GM23338 (cell line): Measurements from ENCODE around the gene TAF6L. TPM values are rescaled to one million over a fixed set of nuclear protein-coding genes. Genes with fewer than 3 reads are reported as not detected.

Source experiments
- ATAC-seq: fragments of 200-7000 bp; cut with Tn5 transposase; 3 replicates; pipeline ENCODE4 v1.9.1; 2020
- DNase-seq: peaks from one replicate; pipeline ENCODE4 v3.0.0-alpha.2; 2015; ENCODE audit warnings: low spot score
- H2AFZ ChIP-seq: fragments of 200-600 bp; sonication (generic); 2 replicates; pipeline ENCODE4 v1.8.0; 2016; ENCODE audit warnings: antibody characterized with exemption, mild to moderate bottlenecking, moderate library complexity
- H3F3A ChIP-seq: fragments of 200-600 bp; sonication (generic); replicated peaks from 2 replicates; pipeline ENCODE4 v1.8.0; 2017; ENCODE audit warnings: antibody characterized with exemption, mixed run types, low read depth
- H3K27ac ChIP-seq: fragments of 200-600 bp; sonication (generic); 2 replicates; pipeline ENCODE4 v1.6.1; 2016; ENCODE audit warnings: low read depth
- H3K27me3 ChIP-seq: fragments of 200-600 bp; sonication (generic); 2 replicates; pipeline ENCODE4 v1.8.0; 2016; ENCODE audit warnings: mild to moderate bottlenecking, mixed run types, moderate library complexity; ENCODE audit not compliant: insufficient read depth
- H3K36me3 ChIP-seq: fragments of 200-600 bp; sonication (generic); 2 replicates; pipeline ENCODE4 v1.8.0; 2016; ENCODE audit warnings: mild to moderate bottlenecking; ENCODE audit not compliant: insufficient read depth
- H3K4me1 ChIP-seq: fragments of 200-600 bp; sonication (generic); 2 replicates; pipeline ENCODE4 v1.8.0; 2016; ENCODE audit warnings: mild to moderate bottlenecking, moderate library complexity; ENCODE audit not compliant: insufficient read depth
- H3K4me2 ChIP-seq: fragments of 200-600 bp; sonication (generic); 2 replicates; pipeline ENCODE4 v1.7.1; 2017; ENCODE audit warnings: mixed run types
- H3K4me3 ChIP-seq: fragments of 200-600 bp; sonication (generic); 2 replicates; pipeline ENCODE4 v1.6.1; 2016; ENCODE audit warnings: mixed run types
- H3K79me2 ChIP-seq: fragments of 200-600 bp; sonication (generic); replicated peaks from 2 replicates; pipeline ENCODE4 v1.8.0; 2017; ENCODE audit warnings: mild to moderate bottlenecking; ENCODE audit not compliant: insufficient read depth
- H3K9me2 ChIP-seq: fragments of 200-600 bp; sonication (generic); 2 replicates; pipeline ENCODE4 v1.8.0; 2017; ENCODE audit not compliant: insufficient read depth
- H4K20me1 ChIP-seq: fragments of 200-600 bp; sonication (generic); replicated peaks from 2 replicates; pipeline ENCODE4 v1.8.0; 2017; ENCODE audit warnings: mild to moderate bottlenecking; ENCODE audit not compliant: insufficient read depth
- H3K27ac Mint-ChIP-seq: 2 replicates; pipeline ENCODE4 v1.8.0; 2020; ENCODE audit warnings: inconsistent platforms, mild to moderate bottlenecking, moderate library complexity, mixed read lengths
- H3K27me3 Mint-ChIP-seq: 3 replicates; pipeline ENCODE4 v1.8.0; 2022; ENCODE audit warnings: low read depth, mild to moderate bottlenecking, moderate library complexity, mixed read lengths, inconsistent platforms; ENCODE audit not compliant: insufficient read depth, poor library complexity
- H3K36me3 Mint-ChIP-seq: 3 replicates; pipeline ENCODE4 v1.8.0; 2021; ENCODE audit warnings: low read depth, mild to moderate bottlenecking, inconsistent platforms, moderate library complexity, mixed read lengths
- H3K4me1 Mint-ChIP-seq: 3 replicates; pipeline ENCODE4 v1.8.0; 2020; ENCODE audit warnings: mild to moderate bottlenecking, inconsistent platforms, mixed read lengths
- H3K4me3 Mint-ChIP-seq: 3 replicates; pipeline ENCODE4 v1.8.0; 2021; ENCODE audit warnings: moderate library complexity, mild to moderate bottlenecking, inconsistent platforms, mixed read lengths
- H3K9me3 Mint-ChIP-seq: 3 replicates; pipeline ENCODE4 v1.8.0; 2020; ENCODE audit warnings: moderate library complexity, mild to moderate bottlenecking, inconsistent platforms, mixed read lengths
- EZH2 ChIP-seq: fragments of 200-600 bp; sonication (generic); IDR thresholded peaks from one replicate; pipeline ENCODE4 v1.8.0; 2017; ENCODE audit warnings: antibody characterized with exemption, mild to moderate bottlenecking, low read depth; ENCODE audit not compliant: unreplicated experiment
- EZH2phosphoT487 ChIP-seq: fragments of 200-600 bp; sonication (generic); IDR thresholded peaks from one replicate; pipeline ENCODE4 v1.8.1; 2018; ENCODE audit warnings: antibody characterized with exemption; ENCODE audit not compliant: unreplicated experiment
- JUNB ChIP-seq: IDR thresholded peaks from one replicate; pipeline ENCODE4 v1.6.1; 2016; ENCODE audit warnings: antibody characterized with exemption; ENCODE audit not compliant: unreplicated experiment
- NANOG ChIP-seq: IDR thresholded peaks from 2 replicates; pipeline ENCODE4 v1.6.1; 2016; ENCODE audit warnings: antibody characterized with exemption, borderline replicate concordance
- POLR2AphosphoS5 ChIP-seq: IDR thresholded peaks from 2 replicates; pipeline ENCODE4 v1.6.1; 2016; ENCODE audit warnings: antibody characterized with exemption, low read depth
- STAT1 ChIP-seq: IDR thresholded peaks from one replicate; pipeline ENCODE4 v1.6.1; 2016; ENCODE audit warnings: antibody characterized with exemption; ENCODE audit not compliant: unreplicated experiment
- ZNF114 ChIP-seq: fragments of 250-450 bp; sonication (Bioruptor Pico); IDR thresholded peaks from 2 replicates; pipeline ENCODE4 v1.5.0; 2020; ENCODE audit warnings: mild to moderate bottlenecking, moderate library complexity
- ZNF331 ChIP-seq: fragments of 250-450 bp; sonication (Bioruptor Pico); IDR thresholded peaks from 2 replicates; pipeline ENCODE4 v1.5.0; 2020; ENCODE audit warnings: low read depth, mild to moderate bottlenecking, moderate library complexity
- ZNF462 ChIP-seq: fragments of 250-450 bp; sonication (Bioruptor Pico); IDR thresholded peaks from 2 replicates; pipeline ENCODE4 v1.5.0; 2020; ENCODE audit warnings: mild to moderate bottlenecking, moderate library complexity
- polyA plus RNA-seq: library from polyadenylated mRNA; unstranded; fragments of >200 nt; fragmentation: Nextera tagmentation; extraction: Ambion mirVana; gene quantifications from 2 replicates; pipeline ENCODE4 v1.2.1, GENCODE V29; 2016
- total RNA-seq: library from RNA; depleted of rRNA; stranded (reverse); fragments of >200 nt; shearing (Covaris generic); gene quantifications from 2 replicates; pipeline ENCODE4 v1.2.3, GENCODE V29; 2014
- TF ChIP-seq, protein P1 (sequence below): IDR thresholded peaks from 2 replicates; pipeline ENCODE4 v1.6.1; 2016; ENCODE audit warnings: antibody characterized with exemption
- TF ChIP-seq, protein P2 (sequence below), 2 experiments: fragments of 200-600 bp in 1 of 2; sonication (generic) in 1 of 2; conservative IDR thresholded peaks; 2 replicates each; pipeline versions ENCODE4 v1.5.1 to v1.6.1; 2016 to 2017; ENCODE audit warnings: antibody characterized with exemption in 2 of 2, low read depth in 2 of 2, mild to moderate bottlenecking in 2 of 2, moderate library complexity in 1 of 2

TAF6L gene
- total and polyA plus RNA-seq, 2 experiments from 2014 or later = 21.8 to 30.6 TPM

GRCh38 chr11:62817129-62817528, 45.9 kb downstream of the TAF6L start:
- DNase-seq = no peak
- H3K27ac ChIP-seq = no peak overlapping the region
- peaks cover 1% of the 10 kb centered on the region for H3K27me3 Mint-ChIP-seq
- no peaks in the 10 kb centered on the region for H3K9me3 Mint-ChIP-seq
- H3K27ac Mint-ChIP-seq = no peak overlapping the region
- H3F3A ChIP-seq = 0 out of 2 replicates have a peak, but pooled peaks cover 3% of the 10 kb centered on the region
- H2AFZ ChIP-seq = no peak overlapping the region
- H3K4me1 Mint-ChIP-seq = no peaks in the 10 kb centered on the region
- no peaks in the 10 kb centered on the region for H3K79me2 ChIP-seq
- H3K4me2 ChIP-seq = no peak overlapping the region
- H3K9me2 ChIP-seq = no peaks in the 10 kb centered on the region
- TF ChIP-seq NANOG = no peak
- TF ChIP-seq ZNF331 (CRISPR knock-in tag) = no peak
- no peak for TF ChIP-seq JUNB
- TF ChIP-seq, protein P1, sequence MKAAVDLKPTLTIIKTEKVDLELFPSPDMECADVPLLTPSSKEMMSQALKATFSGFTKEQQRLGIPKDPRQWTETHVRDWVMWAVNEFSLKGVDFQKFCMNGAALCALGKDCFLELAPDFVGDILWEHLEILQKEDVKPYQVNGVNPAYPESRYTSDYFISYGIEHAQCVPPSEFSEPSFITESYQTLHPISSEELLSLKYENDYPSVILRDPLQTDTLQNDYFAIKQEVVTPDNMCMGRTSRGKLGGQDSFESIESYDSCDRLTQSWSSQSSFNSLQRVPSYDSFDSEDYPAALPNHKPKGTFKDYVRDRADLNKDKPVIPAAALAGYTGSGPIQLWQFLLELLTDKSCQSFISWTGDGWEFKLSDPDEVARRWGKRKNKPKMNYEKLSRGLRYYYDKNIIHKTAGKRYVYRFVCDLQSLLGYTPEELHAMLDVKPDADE = no peak
- TF ChIP-seq EZH2phosphoT487 = no peak
- TF ChIP-seq POLR2AphosphoS5 = no peak
- TF ChIP-seq EZH2 = no peak
- TF ChIP-seq, protein P2, sequence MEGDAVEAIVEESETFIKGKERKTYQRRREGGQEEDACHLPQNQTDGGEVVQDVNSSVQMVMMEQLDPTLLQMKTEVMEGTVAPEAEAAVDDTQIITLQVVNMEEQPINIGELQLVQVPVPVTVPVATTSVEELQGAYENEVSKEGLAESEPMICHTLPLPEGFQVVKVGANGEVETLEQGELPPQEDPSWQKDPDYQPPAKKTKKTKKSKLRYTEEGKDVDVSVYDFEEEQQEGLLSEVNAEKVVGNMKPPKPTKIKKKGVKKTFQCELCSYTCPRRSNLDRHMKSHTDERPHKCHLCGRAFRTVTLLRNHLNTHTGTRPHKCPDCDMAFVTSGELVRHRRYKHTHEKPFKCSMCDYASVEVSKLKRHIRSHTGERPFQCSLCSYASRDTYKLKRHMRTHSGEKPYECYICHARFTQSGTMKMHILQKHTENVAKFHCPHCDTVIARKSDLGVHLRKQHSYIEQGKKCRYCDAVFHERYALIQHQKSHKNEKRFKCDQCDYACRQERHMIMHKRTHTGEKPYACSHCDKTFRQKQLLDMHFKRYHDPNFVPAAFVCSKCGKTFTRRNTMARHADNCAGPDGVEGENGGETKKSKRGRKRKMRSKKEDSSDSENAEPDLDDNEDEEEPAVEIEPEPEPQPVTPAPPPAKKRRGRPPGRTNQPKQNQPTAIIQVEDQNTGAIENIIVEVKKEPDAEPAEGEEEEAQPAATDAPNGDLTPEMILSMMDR (conservative IDR thresholded peaks at IDR 0.05; ENCODE audit: low read depth in 2 of 2) = no peak
- TF ChIP-seq ZNF114 (CRISPR knock-in tag) = no peak
- H3K27me3 ChIP-seq = no peaks in the 10 kb centered on the region
- H3K4me1 ChIP-seq = no peaks in the 10 kb centered on the region
- H4K20me1 ChIP-seq = peaks cover 4% of the 10 kb centered on the region
- no peak overlapping the region for H3K4me3 ChIP-seq
- H3K36me3 ChIP-seq = peaks cover 17% of the 10 kb centered on the region; the same call in 1 of the 2 replicates
- H3K36me3 Mint-ChIP-seq = peaks cover 20% of the 10 kb centered on the region; the same call in 2 of the 3 replicates
- H3K4me3 Mint-ChIP-seq = no peak overlapping the region
- ATAC-seq = no peak

DNA sequence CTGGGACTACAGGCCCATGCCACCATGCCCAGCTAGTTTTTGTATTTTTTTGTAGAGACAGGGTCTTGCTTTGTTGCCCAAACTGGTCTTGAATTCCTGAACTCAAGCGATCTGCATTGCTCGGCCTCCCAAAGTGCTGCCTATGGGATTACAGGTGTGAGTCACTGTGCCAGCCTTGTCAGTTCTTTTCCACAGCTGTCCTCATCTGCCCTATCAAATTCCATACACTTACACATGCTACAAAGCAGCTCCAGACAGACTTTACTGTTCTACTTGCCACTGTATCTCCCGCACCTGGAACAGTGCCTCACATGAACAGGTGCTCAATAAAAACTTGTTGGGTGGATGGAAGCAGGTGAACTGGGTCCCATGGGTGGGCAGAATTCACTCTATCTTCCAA, 52.5 kb downstream of the TAF6L start:
- Mint-ChIP-seq H3K36me3 (peaks cover 71% of the 10 kb centered on the region), H3K27me3 (peaks cover 2% of the 10 kb centered on the region), H3K4me1 (no peaks in the 10 kb centered on the region), H3K9me3 (no peaks in the 10 kb centered on the region), H3K4me3 (no peak overlapping the region), H3K27ac (no peak overlapping the region)
- H4K20me1 ChIP-seq = no peaks in the 10 kb centered on the region; the same call in 1 of the 2 replicates
- no peak overlapping the region for H3K27ac ChIP-seq
- DNase-seq (no peak), ATAC-seq (no peak)
- H3F3A ChIP-seq = 0 out of 2 replicates have a peak, but pooled peaks cover 5% of the 10 kb centered on the region
- no peak overlapping the region for H3K4me3 ChIP-seq
- no peaks in the 10 kb centered on the region for H3K4me1 ChIP-seq
- H3K9me2 ChIP-seq = no peaks in the 10 kb centered on the region
- H3K79me2 ChIP-seq = peaks cover 10% of the 10 kb centered on the region; the same call in 1 of the 2 replicates
- no peak overlapping the region for H2AFZ ChIP-seq
- no peaks in the 10 kb centered on the region for H3K27me3 ChIP-seq
- H3K4me2 ChIP-seq = no peak overlapping the region
- H3K36me3 ChIP-seq = peaks cover 26% of the 10 kb centered on the region
- TF ChIP-seq JUNB (no peak), POLR2AphosphoS5 (no peak), ZNF331 (CRISPR knock-in tag) (no peak), ZNF114 (CRISPR knock-in tag) (no peak), EZH2 (no peak), STAT1 (no peak), ZNF462 (CRISPR knock-in tag) (no peak), NANOG (no peak)
- TF ChIP-seq, protein P1 = no peak
